Endothelial cell (in vitro differentiated cells): ENCODE measurements around the gene DNAH3. TPM values are rescaled to one million over a fixed set of nuclear protein-coding genes. Genes with fewer than 3 reads are reported as not detected.
A peak's percentile ranks its signal among the peaks of the same experiment; 100 is the strongest.

Source experiments
- DNase-seq: peaks from one replicate; pipeline ENCODE4 v3.0.0; 2021; ENCODE audit warnings: low spot score
- H3K27ac Mint-ChIP-seq: one replicate; pipeline ENCODE4 v1.8.0; 2021; ENCODE audit warnings: mixed read lengths, inconsistent platforms; ENCODE audit not compliant: unreplicated experiment
- H3K27me3 Mint-ChIP-seq: one replicate; pipeline ENCODE4 v1.8.0; 2021; ENCODE audit warnings: mild to moderate bottlenecking, moderate library complexity, mixed read lengths, inconsistent platforms; ENCODE audit not compliant: unreplicated experiment
- H3K36me3 Mint-ChIP-seq: one replicate; pipeline ENCODE4 v1.8.0; 2021; ENCODE audit warnings: mild to moderate bottlenecking, low read depth, mixed read lengths, inconsistent platforms; ENCODE audit not compliant: unreplicated experiment
- H3K4me1 Mint-ChIP-seq: one replicate; pipeline ENCODE4 v1.8.0; 2021; ENCODE audit warnings: mild to moderate bottlenecking, mixed read lengths, inconsistent platforms; ENCODE audit not compliant: unreplicated experiment
- H3K4me3 Mint-ChIP-seq: one replicate; pipeline ENCODE4 v1.8.0; 2021; ENCODE audit warnings: mild to moderate bottlenecking, mixed read lengths, inconsistent platforms; ENCODE audit not compliant: unreplicated experiment
- H3K9me3 Mint-ChIP-seq: one replicate; pipeline ENCODE4 v1.8.0; 2021; ENCODE audit warnings: mixed read lengths, inconsistent platforms; ENCODE audit not compliant: unreplicated experiment
- CTCF ChIP-seq: fragments of 200-600 bp; sonication (generic); IDR thresholded peaks from one replicate; pipeline ENCODE4 v1.5.0; 2021; ENCODE audit warnings: antibody characterized with exemption; ENCODE audit not compliant: unreplicated experiment
- total RNA-seq: library from RNA; stranded (reverse); fragmentation: NEBNext Ultra II Directional; extraction: Animal tissue kit (Norgen Biotek cat#: 25700); gene quantifications from one replicate; pipeline ENCODE4 v1.2.1, GENCODE V29; 2021; ENCODE audit not compliant: unreplicated experiment

DNAH3 gene
- total RNA-seq, 1 donor from 2014 or later, result 0.05 TPM

- H3K4me3 Mint-ChIP-seq, result peak within 1 kb of the TSS; percentile 94
- H3K27ac Mint-ChIP-seq, result peak within 1 kb of the TSS; percentile 98
- DNase-seq, result peak; percentile 94
- no peak for TF ChIP-seq CTCF
- no peaks in the 10 kb centered on the region for H3K9me3 Mint-ChIP-seq
- no peaks in the 10 kb centered on the region for H3K36me3 Mint-ChIP-seq
- H3K27me3 Mint-ChIP-seq, result peaks cover 6% of the 10 kb centered on the region
- H3K4me1 Mint-ChIP-seq, result peaks cover 67% of the 10 kb centered on the region
Observed at GRCh38 chr16:20900299-20901067, 250.2 kb downstream of the DNAH3 start, which contains the start of the genes DCUN1D3 and LYRM1. DCUN1D3 (minus strand) TSS chr16:20900358; CDS start chr16:20862538, 37,820 bp downstream. LYRM1 (plus strand) TSS chr16:20900771; CDS start chr16:20915556, 14,785 bp downstream.

- DNase-seq, result peak; percentile 7
- H3K4me1 Mint-ChIP-seq, result peaks cover 62% of the 10 kb centered on the region
- no peaks in the 10 kb centered on the region for H3K36me3 Mint-ChIP-seq
- H3K9me3 Mint-ChIP-seq, result no peaks in the 10 kb centered on the region
- H3K27ac Mint-ChIP-seq, result peak overlapping the region; percentile 98
- peak overlapping the region; percentile 94 for H3K4me3 Mint-ChIP-seq
- H3K27me3 Mint-ChIP-seq, result peaks cover 6% of the 10 kb centered on the region
- TF ChIP-seq CTCF, result no peak
Observed at GRCh38 chr16:20899477-20900298, 251.0 kb downstream of the DNAH3 start.

DNA sequence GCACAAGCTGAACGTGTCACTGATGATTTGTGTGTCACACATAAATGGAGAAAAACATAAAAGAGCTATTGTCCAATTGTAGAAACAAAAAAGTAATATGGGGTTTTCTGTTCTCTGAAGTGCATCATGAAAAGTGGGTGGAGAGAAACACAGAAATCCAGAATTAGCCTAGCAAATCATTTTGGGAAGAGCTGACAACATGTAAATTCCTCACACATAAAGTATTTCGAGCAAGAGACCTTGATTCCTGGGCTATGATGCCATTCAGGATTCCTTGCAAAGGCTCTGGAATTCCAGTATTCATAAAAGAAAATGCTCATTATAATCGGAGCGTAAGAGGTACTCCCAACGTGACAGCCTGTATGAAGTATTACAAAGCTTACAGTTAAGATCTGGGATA lies 251.6 kb downstream of the DNAH3 start:
- H3K27me3 Mint-ChIP-seq, result peaks cover 6% of the 10 kb centered on the region
- no peaks in the 10 kb centered on the region for H3K9me3 Mint-ChIP-seq
- DNase-seq, result no peak
- TF ChIP-seq CTCF, result no peak
- peak overlapping the region; percentile 94 for H3K4me3 Mint-ChIP-seq
- peak overlapping the region; percentile 80 for H3K27ac Mint-ChIP-seq
- no peaks in the 10 kb centered on the region for H3K36me3 Mint-ChIP-seq
- H3K4me1 Mint-ChIP-seq, result peaks cover 56% of the 10 kb centered on the region

GRCh38 chr16:20897922-20898321 lies 252.7 kb downstream of the DNAH3 start:
- H3K27me3 Mint-ChIP-seq, result peaks cover 6% of the 10 kb centered on the region
- H3K36me3 Mint-ChIP-seq, result no peaks in the 10 kb centered on the region
- DNase-seq, result no peak
- no peaks in the 10 kb centered on the region for H3K9me3 Mint-ChIP-seq
- H3K27ac Mint-ChIP-seq, result no peak overlapping the region
- TF ChIP-seq CTCF, result no peak
- peaks cover 44% of the 10 kb centered on the region for H3K4me1 Mint-ChIP-seq
- no peak overlapping the region for H3K4me3 Mint-ChIP-seq
